G401 (cell line): ENCODE results near the gene SIRT2. TPM values are rescaled to one million over a fixed set of nuclear protein-coding genes. Genes with fewer than 3 reads are reported as not detected.

Source experiments
- DNase-seq: peaks from one replicate; pipeline ENCODE4 v3.0.0-alpha.2; 2015; ENCODE audit warnings: low spot score
- in situ Hi-C: cut with HindIII; loops from 2 replicates; pipeline ENCODE4 v1.10.0; 2016; ENCODE audit warnings: low sequenced_read_pairs, mixed read lengths
- total RNA-seq: library from RNA; depleted of rRNA; stranded (reverse); fragments of >200 nt; shearing (Covaris generic); gene quantifications from 2 replicates; pipeline ENCODE4 v1.2.3, GENCODE V29; 2014

SIRT2 gene
- total RNA-seq, 1 experiment from 2014 or later: 122 TPM

DNA sequence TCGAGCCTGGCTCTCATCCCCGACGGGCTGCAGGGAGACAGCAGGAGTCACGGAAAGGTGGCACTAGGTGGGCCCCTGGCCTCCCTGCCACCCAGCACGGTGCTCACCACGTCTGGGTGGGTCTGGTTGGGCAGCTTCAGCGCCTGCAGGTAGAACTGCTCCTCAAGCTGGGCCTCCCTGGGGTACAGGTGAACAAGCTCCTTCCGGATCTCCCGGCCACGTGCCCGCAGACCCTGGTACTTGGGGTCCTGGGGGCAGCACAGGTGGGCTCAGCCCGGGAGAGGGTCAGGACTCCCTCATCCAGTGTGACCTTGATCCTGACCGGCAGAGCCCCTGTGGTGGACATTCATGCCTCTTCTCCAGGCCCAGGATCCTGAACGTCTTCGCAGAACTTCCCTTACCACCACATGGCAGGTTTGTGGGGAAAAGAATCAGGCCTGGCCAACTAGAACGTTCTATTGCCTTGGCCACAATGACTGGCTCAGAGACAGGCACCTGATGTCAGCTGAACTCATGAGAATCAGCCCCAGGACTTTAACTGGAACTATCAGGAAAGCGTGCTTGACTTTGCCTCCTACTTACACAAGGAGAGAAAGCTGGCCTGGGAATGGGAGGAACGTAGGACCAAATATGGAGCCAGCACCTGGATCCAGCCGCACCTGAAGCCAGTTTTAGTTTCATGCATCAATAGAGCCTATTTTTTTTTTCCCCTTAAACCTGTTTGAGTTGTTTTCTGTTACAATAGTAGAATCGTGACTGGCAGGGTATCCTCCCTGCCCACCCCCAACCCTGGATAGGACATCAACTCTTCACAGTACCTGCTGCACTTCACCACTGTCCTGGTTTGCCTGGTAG lies 22.2 kb upstream of the SIRT2 start:
- no peak for DNase-seq
- in situ Hi-C loops: no loop called here

GRCh38 chr19:38920602-38921419 lies 21.4 kb upstream of the SIRT2 start:
- DNase-seq: no peak
- in situ Hi-C loops: no loop called here

GRCh38 chr19:38919837-38920601 lies 20.6 kb upstream of the SIRT2 start:
- no peak for DNase-seq
- in situ Hi-C loops: no loop called here

DNA sequence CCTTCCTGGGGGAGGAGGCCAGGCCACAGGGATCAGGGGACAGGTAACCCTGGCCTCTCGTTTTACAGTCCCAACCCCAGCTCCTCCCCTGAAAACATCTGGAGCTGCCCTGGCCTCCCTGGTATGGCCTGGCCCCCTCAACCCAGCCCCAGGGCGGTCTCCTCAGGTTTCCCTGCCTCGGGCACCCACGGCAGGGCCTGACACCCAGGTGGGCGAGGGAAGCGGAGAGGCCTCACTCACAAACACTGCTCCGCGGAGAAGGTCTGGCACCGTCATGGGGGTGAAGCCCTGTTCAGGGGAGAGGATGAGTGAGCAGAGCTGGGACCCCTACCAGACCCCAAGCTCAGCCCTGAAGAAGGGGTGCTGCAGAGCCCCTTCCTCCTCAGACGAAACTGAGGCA lies 19.1 kb upstream of the SIRT2 start:
- no peak for DNase-seq
- in situ Hi-C loops: no loop called here

- DNase-seq: no peak
- in situ Hi-C loops: no loop called here
These were observed 18.6 kb upstream of the SIRT2 start for GRCh38 chr19:38917921-38918491.

- no peak for DNase-seq
- in situ Hi-C loops: no loop called here
These were observed 18.1 kb upstream of the SIRT2 start for GRCh38 chr19:38917516-38917915.

DNA sequence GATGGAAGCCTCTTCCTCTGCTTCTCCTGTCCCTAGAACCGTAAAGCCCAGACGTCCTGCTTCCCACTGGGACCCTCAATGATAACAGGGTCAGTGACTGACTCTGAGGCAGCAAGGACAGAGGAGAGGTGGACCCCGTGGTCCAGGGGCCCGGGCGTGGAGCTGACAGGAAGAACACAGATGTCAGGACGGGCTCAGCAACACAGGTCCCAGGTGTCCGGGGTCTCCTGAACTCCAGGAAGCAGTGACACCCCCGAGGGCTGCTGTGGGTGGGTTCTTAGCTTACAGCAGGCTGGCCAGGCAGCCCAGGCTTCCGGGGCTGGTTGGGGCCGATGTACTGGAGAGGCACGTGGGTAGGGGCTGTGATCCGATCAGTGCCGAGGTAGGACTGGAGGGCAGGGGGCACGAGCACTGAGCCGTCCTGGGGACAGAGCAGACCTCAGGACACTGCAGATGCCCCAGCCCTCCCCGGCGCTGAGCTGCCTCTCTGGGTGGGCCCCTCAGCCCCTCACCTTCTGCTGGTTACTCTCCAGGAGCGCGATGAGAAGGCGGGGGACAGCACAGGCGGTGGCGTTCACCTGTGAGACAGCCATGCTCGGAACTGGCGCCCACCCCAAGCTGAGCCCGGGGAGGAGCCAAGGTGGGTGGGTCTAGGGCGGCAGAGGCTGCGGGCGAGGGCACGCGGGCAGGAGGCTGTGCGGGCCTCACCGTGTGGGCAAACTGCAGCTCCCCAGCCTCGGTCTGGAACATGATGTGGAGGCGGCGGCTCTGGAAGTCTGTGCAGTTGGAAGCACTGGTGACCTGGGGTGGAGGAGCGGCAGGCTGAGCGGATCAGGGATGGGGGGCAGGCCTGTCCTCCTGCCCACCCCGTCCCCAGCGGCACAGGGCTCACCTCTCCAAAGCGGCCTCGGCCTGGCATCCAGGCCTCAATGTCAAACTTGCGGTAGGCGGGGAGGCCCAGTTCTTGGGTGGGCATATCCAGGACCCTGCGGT lies 16.2 kb upstream of the SIRT2 start:
- no peak for DNase-seq
- in situ Hi-C loops: no loop called here

DNA sequence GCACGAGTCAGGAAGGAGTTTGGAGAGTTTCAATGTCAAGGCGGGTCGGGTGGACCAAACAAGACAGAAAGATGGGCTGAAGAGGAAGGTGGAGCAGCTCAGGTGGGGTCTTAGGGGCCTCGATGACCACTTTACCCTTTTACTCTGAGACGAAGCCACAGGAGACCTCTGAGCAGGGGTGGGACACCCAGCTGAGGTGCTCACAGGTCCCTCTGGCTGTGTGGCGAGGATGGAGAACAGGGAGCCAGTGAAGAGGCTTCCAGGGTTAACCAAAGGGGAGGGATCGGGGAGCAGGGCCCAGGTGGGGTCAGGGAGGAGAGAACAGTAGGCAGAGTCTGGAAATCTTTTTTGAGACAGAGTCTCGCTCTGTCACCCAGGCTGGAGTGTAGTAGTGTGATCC lies 14.5 kb upstream of the SIRT2 start:
- no peak for DNase-seq
- in situ Hi-C loops: no loop called here

- no peak for DNase-seq
- in situ Hi-C loops: no loop called here
These were observed 13.4 kb upstream of the SIRT2 start for GRCh38 chr19:38912600-38913514.

GRCh38 chr19:38911388-38912001 lies 12.1 kb upstream of the SIRT2 start:
- DNase-seq: no peak
- in situ Hi-C loops: no loop called here

DNA sequence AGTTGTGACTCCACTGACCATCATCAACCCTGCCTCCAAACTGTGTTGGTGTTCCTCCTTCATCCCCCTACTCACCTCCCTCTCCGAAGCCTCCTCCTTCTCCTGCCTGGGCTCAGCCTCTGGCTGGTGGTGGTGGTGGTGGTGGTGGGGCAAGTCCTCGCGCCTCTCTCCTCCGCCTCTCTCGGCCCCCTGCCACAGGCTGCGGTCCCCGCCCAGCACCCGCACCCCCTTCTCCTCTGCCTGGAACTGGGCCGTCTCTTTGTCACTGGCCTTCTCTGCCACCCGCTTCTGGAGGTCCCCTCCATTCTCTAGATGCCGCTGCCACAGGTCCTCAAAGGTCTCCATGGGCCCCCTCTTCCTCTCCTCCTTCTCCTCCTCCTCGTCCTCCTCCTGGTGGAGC lies 11.1 kb upstream of the SIRT2 start:
- in situ Hi-C loops: no loop called here

DNA sequence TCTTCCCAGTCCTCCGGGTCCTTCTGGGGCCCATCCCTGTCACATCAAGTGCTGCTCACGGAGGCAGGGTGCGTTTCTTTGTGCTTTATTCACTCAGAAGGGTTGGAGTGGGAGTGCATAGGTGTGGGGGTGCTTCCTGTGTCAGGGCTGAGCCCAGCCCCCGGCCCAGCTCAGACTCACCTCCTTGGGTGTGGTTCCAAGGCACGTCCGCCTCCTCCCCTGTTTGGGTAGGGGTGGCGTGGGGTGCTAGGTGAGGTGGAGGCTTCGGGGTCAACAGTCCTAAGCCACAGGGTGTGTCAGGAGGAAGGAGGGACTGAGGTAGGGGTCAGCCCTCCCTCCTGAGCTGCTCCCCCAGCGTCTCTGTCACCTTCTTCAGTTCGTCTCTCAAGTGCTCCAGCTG lies 9.5 kb upstream of the SIRT2 start:
- DNase-seq: no peak
- in situ Hi-C loops: no loop called here

More for the DNA sequence above, 11.1 kb upstream of the SIRT2 start:
- DNase-seq: no peak

- no peak for DNase-seq
- in situ Hi-C loops: no loop called here
These were observed 8.3 kb upstream of the SIRT2 start for GRCh38 chr19:38907670-38908069.

DNA sequence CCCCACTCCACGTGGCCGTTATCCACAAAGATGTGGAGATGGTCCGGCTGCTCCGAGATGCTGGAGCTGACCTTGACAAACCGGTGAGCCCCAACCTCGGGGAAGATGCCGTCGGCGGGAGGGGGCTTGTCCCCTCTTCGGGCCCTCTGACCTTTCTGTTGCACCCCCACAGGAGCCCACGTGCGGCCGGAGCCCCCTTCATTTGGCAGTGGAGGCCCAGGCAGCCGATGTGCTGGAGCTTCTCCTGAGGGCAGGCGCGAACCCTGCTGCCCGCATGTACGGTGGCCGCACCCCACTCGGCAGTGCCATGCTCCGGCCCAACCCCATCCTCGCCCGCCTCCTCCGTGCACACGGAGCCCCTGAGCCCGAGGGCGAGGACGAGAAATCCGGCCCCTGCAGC lies 7.8 kb upstream of the SIRT2 start:
- DNase-seq: no peak
- in situ Hi-C loops: no loop called here

DNA sequence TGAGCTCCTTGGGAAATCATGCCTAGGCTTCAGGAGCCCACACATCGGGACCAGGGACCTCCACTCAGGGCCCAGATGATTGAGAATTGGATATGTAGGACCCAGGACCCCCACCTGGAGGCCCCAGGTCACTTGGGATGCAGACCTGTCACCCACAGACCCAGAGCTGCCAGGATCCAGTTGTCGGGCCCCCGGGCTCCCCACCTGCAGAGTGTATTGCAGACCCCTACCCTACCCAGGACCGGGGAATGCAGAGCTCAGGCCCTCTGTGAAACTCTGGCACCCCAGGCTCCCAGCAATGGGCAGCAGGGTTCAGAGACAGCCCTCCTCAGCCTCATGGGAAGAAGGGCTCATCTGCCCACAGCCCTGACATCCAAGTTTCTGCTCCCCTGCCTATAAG lies 6.2 kb upstream of the SIRT2 start:
- in situ Hi-C loops: no loop called here
- no peak for DNase-seq

GRCh38 chr19:38904581-38905539 lies 5.4 kb upstream of the SIRT2 start:
- no peak for DNase-seq
- in situ Hi-C loops: no loop called here
